GM21723 (cell line): ENCODE measurements around the gene ADAMTS7.
"Not testable (repeated sequence)": the region's sequence is repeated elsewhere in the genome, so short reads cannot be mapped to it uniquely, and the experiment has no call there.

Experiments
- ATAC-seq: cut with Tn5 transposase; IDR thresholded peaks from one replicate; pipeline ENCODE4 v1.9.1; 2021; ENCODE audit warnings: mild to moderate bottlenecking, moderate library complexity; ENCODE audit not compliant: unreplicated experiment

Gene ADAMTS7

GRCh38 chr15:78830514-78831228, 19.4 kb upstream of the ADAMTS7 start:
- no peak for ATAC-seq

DNA sequence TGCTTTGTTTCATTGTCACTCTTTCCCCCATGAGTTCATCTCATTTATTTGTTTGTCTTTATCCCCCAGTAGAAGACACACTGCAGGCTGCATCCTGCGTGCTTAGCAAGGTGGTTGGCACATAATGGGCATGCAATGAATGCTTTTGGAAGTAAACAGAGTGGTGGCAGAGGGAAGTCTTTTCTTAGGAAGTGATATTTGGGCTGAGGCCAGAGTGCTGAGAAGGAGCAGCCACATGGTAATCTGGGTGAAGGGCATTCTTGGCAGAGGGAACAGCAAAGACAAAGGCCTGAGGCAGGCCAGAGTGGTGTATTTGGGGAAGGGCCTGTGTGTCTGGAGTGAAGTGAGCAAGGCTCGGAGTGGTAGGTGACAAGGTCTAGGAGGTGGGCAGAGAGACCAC, 17.7 kb upstream of the ADAMTS7 start:
- ATAC-seq, result no peak

GRCh38 chr15:78822514-78822913, 11.2 kb upstream of the ADAMTS7 start:
- ATAC-seq, result no peak

GRCh38 chr15:78811825-78812183, 540 bp upstream of the ADAMTS7 start:
- ATAC-seq, result peak; percentile 24

GRCh38 chr15:78810362-78811123, 721 bp downstream of the ADAMTS7 start:
- ATAC-seq, result no peak

DNA sequence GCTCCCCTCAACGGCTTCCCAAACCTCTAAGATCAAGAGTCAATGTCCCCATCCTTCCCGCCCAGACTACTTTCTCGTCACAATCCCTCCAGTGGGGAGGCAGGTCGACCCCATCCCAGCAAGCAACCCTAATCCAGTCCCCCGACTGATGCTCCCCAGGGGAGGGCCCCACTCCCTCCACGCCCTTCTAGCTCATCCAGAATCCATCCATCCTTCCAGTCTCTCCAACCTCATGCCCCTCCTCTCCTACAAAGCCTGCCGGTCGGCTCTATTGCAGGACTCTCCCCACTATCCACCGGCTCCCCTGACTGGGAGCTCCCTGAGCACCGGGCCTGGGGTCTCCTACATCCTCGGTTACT, 1.3 kb downstream of the ADAMTS7 start:
- ATAC-seq, result no peak

DNA sequence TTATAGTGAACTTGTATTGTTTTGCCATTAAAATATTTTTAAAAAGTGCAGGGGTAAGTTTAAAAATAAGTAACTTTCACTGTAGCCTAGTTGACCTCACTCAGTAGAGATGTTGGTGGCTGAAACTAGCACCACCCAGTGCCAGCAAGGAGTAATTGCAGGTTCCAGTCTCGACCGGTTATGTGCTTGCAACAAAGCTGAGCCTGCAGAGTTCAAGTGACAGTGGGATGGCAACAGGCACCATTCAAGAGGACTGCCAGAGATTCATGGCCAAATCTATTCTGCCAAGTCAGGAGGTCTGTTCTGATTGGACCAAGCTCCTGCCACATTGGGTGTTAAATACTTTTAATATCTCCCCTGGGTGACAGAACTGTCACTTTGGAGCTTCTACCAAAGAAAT, 2.7 kb downstream of the ADAMTS7 start:
- ATAC-seq, result no peak

GRCh38 chr15:78807359-78807758, 3.9 kb downstream of the ADAMTS7 start:
- ATAC-seq, result no peak

GRCh38 chr15:78804391-78804792, 6.9 kb downstream of the ADAMTS7 start:
- no peak for ATAC-seq

GRCh38 chr15:78800806-78801205, 10.5 kb downstream of the ADAMTS7 start:
- ATAC-seq, result no peak

- no peak for ATAC-seq
Measured at GRCh38 chr15:78800189-78800588, 11.1 kb downstream of the ADAMTS7 start.

DNA sequence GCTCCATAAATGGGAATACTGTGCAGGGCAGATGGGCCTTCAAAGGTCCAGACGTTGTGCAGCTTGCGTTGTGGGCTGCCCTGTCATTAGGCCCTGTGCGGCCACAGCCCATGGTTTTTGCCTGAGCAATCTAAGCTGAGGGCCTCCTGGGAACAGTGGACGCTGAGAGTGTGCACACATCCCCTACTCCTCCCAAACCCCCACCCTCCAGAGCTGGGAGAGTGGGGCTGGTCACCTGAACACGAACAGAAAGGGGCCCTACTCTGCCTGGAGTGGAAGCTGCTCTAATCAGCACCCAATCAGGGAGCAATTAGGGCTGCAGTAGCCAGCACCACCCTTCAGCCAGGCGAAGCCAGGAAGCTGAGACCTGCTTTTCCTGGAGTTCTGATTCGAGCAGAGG, 12.2 kb downstream of the ADAMTS7 start:
- not testable (repeated sequence) for ATAC-seq

DNA sequence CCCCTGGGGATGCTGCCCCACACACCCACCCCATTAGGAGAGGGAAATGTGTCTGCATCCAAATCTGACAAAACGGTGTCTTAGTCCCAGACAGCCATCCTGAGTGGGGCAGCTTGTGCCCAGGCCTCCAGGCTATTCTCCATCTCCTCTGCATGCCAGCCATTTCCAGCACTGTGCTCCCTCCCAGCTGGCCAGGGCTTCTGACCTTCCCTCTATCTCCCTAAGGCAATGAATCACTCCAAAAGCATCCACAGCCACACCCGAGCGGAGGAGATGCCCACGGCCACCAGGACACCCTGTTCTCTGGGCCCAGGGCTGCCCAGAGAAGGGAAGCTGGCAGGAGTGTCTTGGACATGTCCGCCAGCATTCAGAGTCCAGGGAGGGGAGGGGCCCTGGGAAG, 12.9 kb downstream of the ADAMTS7 start:
- not testable (repeated sequence) for ATAC-seq

- ATAC-seq, result no peak
Measured at GRCh38 chr15:78797951-78798350, 13.3 kb downstream of the ADAMTS7 start.

- ATAC-seq, result no peak
Measured at GRCh38 chr15:78796510-78796909, 14.8 kb downstream of the ADAMTS7 start.

GRCh38 chr15:78795043-78795442, 16.2 kb downstream of the ADAMTS7 start:
- ATAC-seq, result no peak

GRCh38 chr15:78794446-78794845, 16.8 kb downstream of the ADAMTS7 start:
- ATAC-seq, result not testable (repeated sequence)

GRCh38 chr15:78791357-78791756, 19.9 kb downstream of the ADAMTS7 start:
- no peak for ATAC-seq

DNA sequence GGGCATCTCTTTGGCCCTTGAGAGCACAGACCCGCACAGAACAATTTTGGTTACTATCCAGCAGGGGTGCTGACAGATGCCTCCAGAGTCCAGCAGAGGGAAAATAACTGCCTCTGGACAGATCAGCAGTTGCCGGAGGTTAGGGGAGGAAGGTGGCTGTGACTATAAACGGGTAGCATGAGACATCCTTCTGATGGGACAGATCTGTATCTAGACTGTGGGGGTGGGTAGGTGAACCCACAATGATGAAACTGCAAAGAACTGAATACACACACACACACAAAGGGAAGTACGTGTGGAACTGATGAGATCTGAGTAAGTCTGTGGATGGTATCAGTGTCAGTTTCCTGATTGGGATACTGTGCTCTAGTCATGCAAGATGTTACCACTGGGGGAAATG, 21.2 kb downstream of the ADAMTS7 start:
- no peak for ATAC-seq

GRCh38 chr15:78789615-78790014, 21.6 kb downstream of the ADAMTS7 start:
- ATAC-seq, result no peak

- ATAC-seq, result no peak
Measured at GRCh38 chr15:78788016-78788660, 23.1 kb downstream of the ADAMTS7 start.

DNA sequence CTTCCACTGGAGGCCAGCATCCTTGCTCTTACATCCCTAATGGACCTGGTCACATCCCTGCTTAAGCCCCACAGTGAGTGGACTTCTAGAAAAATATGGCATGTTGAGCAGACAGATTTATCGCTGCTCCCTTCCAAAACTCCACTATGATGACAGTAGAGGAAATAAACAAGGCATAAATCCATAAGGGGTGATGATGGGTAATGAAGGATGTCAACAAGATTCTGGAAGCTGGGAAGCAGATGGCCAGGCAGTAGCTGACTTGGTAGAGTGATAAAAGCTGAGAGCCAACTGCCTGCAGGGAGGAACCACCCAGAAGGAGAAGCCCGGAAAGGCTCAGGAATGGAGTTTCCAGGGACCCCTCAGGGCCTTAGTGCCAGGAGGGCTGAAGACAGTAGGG, 28.9 kb downstream of the ADAMTS7 start:
- not testable (repeated sequence) for ATAC-seq
